B cell (primary cell): ENCODE data around the gene PDX1. TPM values are rescaled to one million over a fixed set of nuclear protein-coding genes. Genes with fewer than 3 reads are reported as not detected.

Source experiments
- ATAC-seq: fragments of 200-7000 bp; cut with Tn5 transposase; one replicate; pipeline ENCODE4 v1.10.0; 2021; ENCODE audit warnings: low read depth, mild to moderate bottlenecking, moderate number of reproducible peaks, moderate library complexity
- CTCF ChIA-PET: fragments of 350-600 bp; sonication (Branson Sonifier 250); formaldehyde crosslinking; loops from one replicate; lab custom pipeline; 2021; ENCODE audit warnings: antibody characterized with exemption, inconsistent platforms; lab: Charles Lee
- POLR2A ChIA-PET: fragments of 350-600 bp; sonication (Branson Sonifier 250); formaldehyde crosslinking; loops from one replicate; lab custom pipeline; 2021; ENCODE audit warnings: antibody characterized with exemption; lab: Charles Lee
- DNase-seq: peaks from one replicate; pipeline ENCODE4 v3.0.0; 2013
- H2AFZ ChIP-seq: 2 replicates; pipeline ENCODE4 v1.6.1; 2012; ENCODE audit warnings: mild to moderate bottlenecking, low read depth, low read length; ENCODE audit not compliant: insufficient read depth, poor library complexity, severe bottlenecking
- H3K27ac ChIP-seq, 2 donors: 1 replicate in 1 of 2; 2 replicates in 1 of 2; pipeline ENCODE4 v1.5.1; 2012 to 2013; ENCODE audit warnings: low read length in 2 of 2, mild to moderate bottlenecking in 2 of 2, moderate library complexity in 1 of 2
- H3K27me3 ChIP-seq, 4 experiments: fragments of 200-600 bp in 1 of 4; sonication (generic) in 1 of 4; replicated peaks in 1 of 4; 1 replicate in 2 of 4; 2 replicates in 2 of 4; pipeline versions ENCODE4 v1.6.1 to v1.7.0; 2013 to 2016; ENCODE audit warnings: low read length in 3 of 4, mild to moderate bottlenecking in 2 of 4, mixed read lengths in 1 of 4, moderate library complexity in 1 of 4; ENCODE audit not compliant: insufficient read depth in 4 of 4, control insufficient read depth in 3 of 4; ENCODE audit errors: control extremely low read depth in 1 of 4
- H3K36me3 ChIP-seq, 2 experiments: replicated peaks in 1 of 2; 1 replicate in 1 of 2; 2 replicates in 1 of 2; pipeline versions ENCODE4 v1.6.1 to v1.7.1; 2013; ENCODE audit warnings: low read length in 1 of 2; ENCODE audit not compliant: insufficient read depth in 2 of 2, control insufficient read depth in 1 of 2; ENCODE audit errors: control extremely low read depth in 1 of 2, extremely low read depth in 1 of 2
- H3K4me1 ChIP-seq, 2 donors: fragments of 200-600 bp in 1 of 2; sonication (generic) in 1 of 2; 1 replicate in 1 of 2; 2 replicates in 1 of 2; pipeline versions ENCODE4 v1.5.1 to v1.6.1; 2013 to 2017; ENCODE audit warnings: low read length in 2 of 2; ENCODE audit not compliant: control insufficient read depth in 2 of 2, insufficient read depth in 2 of 2
- H3K4me2 ChIP-seq: replicated peaks from 2 replicates; pipeline ENCODE3; 2012; ENCODE audit warnings: mild to moderate bottlenecking, low read depth, low read length; ENCODE audit not compliant: poor library complexity, severe bottlenecking
- H3K4me3 ChIP-seq, 5 experiments: fragments of 200-600 bp in 1 of 5; sonication (generic) in 1 of 5; 1 replicate in 3 of 5; 2 replicates in 2 of 5; pipeline versions ENCODE4 v1.5.1 to v1.7.0; 2011 to 2016; ENCODE audit warnings: low read length in 4 of 5, mild to moderate bottlenecking in 4 of 5, low read depth in 2 of 5, control low read depth in 1 of 5, moderate library complexity in 1 of 5; ENCODE audit not compliant: insufficient read depth in 1 of 5; ENCODE audit errors: control extremely low read depth in 1 of 5, extremely low read depth in 1 of 5
- H3K79me2 ChIP-seq: fragments of 200-600 bp; sonication (generic); one replicate; pipeline ENCODE4 v1.6.0; 2016; ENCODE audit warnings: low read length; ENCODE audit not compliant: control insufficient read depth, insufficient read depth
- H3K9ac ChIP-seq: fragments of 200-600 bp; sonication (generic); 2 replicates; pipeline ENCODE4 v1.6.1; 2017; ENCODE audit warnings: mild to moderate bottlenecking, low read length, moderate library complexity
- H3K9me3 ChIP-seq, 3 donors: one replicate each; pipeline versions ENCODE4 v1.6.1 to v1.7.1; 2013; ENCODE audit warnings: low read length in 2 of 3; ENCODE audit not compliant: control insufficient read depth in 2 of 3, insufficient read depth in 1 of 3; ENCODE audit errors: control extremely low read depth in 1 of 3
- H4K20me1 ChIP-seq: 2 replicates; pipeline ENCODE4 v1.6.0; 2012; ENCODE audit warnings: mild to moderate bottlenecking, low read length; ENCODE audit not compliant: insufficient read depth, control insufficient read depth, poor library complexity, severe bottlenecking
- H3K27ac Mint-ChIP-seq: one replicate; pipeline ENCODE4 v1.8.0; 2021; ENCODE audit warnings: mixed read lengths
- H3K27me3 Mint-ChIP-seq: one replicate; pipeline ENCODE4 v1.8.0; 2021; ENCODE audit warnings: mixed read lengths
- H3K4me1 Mint-ChIP-seq: one replicate; pipeline ENCODE4 v1.8.0; 2021; ENCODE audit warnings: mixed read lengths
- H3K4me3 Mint-ChIP-seq: one replicate; pipeline ENCODE4 v1.8.0; 2021; ENCODE audit warnings: mixed read lengths
- H3K9me3 Mint-ChIP-seq: one replicate; pipeline ENCODE4 v1.8.0; 2022; ENCODE audit warnings: mixed read lengths; ENCODE audit not compliant: insufficient read depth
- EZH2 ChIP-seq: IDR thresholded peaks from 2 replicates; pipeline ENCODE4 v1.6.1; 2012; ENCODE audit warnings: borderline replicate concordance, low read depth, mild to moderate bottlenecking, moderate library complexity, low read length; ENCODE audit not compliant: insufficient read depth, poor library complexity, severe bottlenecking
- WGBS: methylation state at CpG from one replicate; pipeline ENCODE4 v1.1.5; 2013; ENCODE audit warnings: missing lambda C conversion rate; ENCODE audit not compliant: insufficient coverage; 5-methylcytosine and 5-hydroxymethylcytosine counted together
- intact Hi-C: fragments of 100-400 bp; cut with micrococcal nuclease; formaldehyde crosslinking; loops from one replicate; pipeline ENCODE4 v1.10.0; 2022
- polyA plus RNA-seq: library from polyadenylated mRNA; depleted of rRNA; stranded (reverse); fragments of >200 nt; gene quantifications from 2 replicates; pipeline ENCODE4 v1.2.3, GENCODE V29; 2012
- total RNA-seq, 2 donors: library from RNA; stranded (reverse); fragments of 120-200 nt in 1 of 2; gene quantifications; 1 replicate in 1 of 2; 2 replicates in 1 of 2; pipeline versions ENCODE4 v1.2.3 to v1.2.4, GENCODE V29; 2013 to 2022
- TF ChIP-seq, protein P1 (sequence below): fragments of 200-600 bp; IDR thresholded peaks from one replicate; pipeline ENCODE4 v1.8.0; 2022; ENCODE audit warnings: antibody characterized with exemption, mild to moderate bottlenecking

Gene PDX1
- total and polyA plus RNA-seq, 2 donors (not counting 1 experiment from before 2014, with no cell fraction given) = not detected

DNA sequence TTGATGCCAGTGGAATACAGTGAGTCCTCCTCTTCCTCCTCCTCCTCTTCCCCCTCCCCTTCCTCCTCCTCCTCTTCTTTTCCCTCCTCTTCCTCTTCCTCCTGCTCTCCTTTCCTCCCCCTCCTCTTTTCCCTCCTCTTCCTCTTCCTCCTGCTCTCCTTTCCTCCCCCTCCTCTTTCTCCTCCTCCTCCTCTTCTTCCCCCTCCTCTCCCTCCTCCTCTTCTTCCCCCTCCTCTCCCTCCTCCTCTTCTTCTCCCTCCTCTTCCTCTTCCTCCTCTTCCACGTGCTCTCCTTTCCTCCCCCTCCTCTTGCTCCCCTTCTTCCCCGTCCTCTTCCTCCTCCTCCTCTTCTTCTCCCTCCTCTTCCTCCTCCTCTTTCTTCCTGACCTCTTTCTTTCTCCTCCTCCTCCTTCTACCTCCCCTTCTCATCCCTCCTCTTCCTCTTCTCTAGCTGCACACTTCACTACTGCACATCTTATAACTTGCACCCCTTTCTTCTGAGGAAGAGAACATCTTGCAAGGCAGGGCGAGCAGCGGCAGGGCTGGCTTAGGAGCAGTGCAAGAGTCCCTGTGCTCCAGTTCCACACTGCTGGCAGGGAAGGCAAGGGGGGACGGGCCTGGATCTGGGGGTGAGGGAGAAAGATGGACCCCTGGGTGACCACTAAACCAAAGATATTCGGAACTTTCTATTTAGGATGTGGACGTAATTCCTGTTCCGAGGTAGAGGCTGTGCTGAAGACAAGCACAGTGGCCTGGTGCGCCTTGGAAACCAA lies 5.6 kb downstream of the PDX1 start:
- Histone ChIP-seq H3K9me3 (peaks cover 0 to 80% (median 19%) of the 10 kb centered on the region in 3 donors), H3K27me3 (peaks cover 0 to 99% (median 86%) of the 10 kb centered on the region in 4 experiments), H3K9ac (no peak overlapping the region), H3K36me3 (no peaks in the 10 kb centered on the region), H3K4me3 (no peak overlapping the region), H2AFZ (no peak overlapping the region), H3K79me2 (no peaks in the 10 kb centered on the region), H3K4me1 (peaks cover 51 to 83% of the 10 kb centered on the region in 2 donors), H4K20me1 (no peaks in the 10 kb centered on the region), H3K4me2 (no peak overlapping the region), H3K27ac (no peak overlapping the region)
- no peaks in the 10 kb centered on the region for H3K9me3 Mint-ChIP-seq
- 21% methylated on average over 6 of the region's 9 CpGs for WGBS
- H3K4me3 Mint-ChIP-seq = no peak overlapping the region
- intact Hi-C loops = no loop called here
- H3K27me3 Mint-ChIP-seq = peaks cover 76% of the 10 kb centered on the region
- peak; percentile 25 for DNase-seq
- POLR2A ChIA-PET = no interaction called here
- H3K27ac Mint-ChIP-seq = peak overlapping the region; percentile 46
- ATAC-seq = no peak
- no peak for TF ChIP-seq EZH2
- TF ChIP-seq, protein P1, sequence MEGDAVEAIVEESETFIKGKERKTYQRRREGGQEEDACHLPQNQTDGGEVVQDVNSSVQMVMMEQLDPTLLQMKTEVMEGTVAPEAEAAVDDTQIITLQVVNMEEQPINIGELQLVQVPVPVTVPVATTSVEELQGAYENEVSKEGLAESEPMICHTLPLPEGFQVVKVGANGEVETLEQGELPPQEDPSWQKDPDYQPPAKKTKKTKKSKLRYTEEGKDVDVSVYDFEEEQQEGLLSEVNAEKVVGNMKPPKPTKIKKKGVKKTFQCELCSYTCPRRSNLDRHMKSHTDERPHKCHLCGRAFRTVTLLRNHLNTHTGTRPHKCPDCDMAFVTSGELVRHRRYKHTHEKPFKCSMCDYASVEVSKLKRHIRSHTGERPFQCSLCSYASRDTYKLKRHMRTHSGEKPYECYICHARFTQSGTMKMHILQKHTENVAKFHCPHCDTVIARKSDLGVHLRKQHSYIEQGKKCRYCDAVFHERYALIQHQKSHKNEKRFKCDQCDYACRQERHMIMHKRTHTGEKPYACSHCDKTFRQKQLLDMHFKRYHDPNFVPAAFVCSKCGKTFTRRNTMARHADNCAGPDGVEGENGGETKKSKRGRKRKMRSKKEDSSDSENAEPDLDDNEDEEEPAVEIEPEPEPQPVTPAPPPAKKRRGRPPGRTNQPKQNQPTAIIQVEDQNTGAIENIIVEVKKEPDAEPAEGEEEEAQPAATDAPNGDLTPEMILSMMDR = no peak
- H3K4me1 Mint-ChIP-seq = peaks cover 47% of the 10 kb centered on the region
- CTCF ChIA-PET = no interaction called here
